Activated CD8-positive, alpha-beta T cell treated with anti-CD3 and anti-CD28 coated beads, Interleukin-2, amount 10 ng/mL, durations not matched to agents 7 days and 5 days (primary cell): ENCODE measurements around the gene CXorf51B. TPM values are rescaled to one million over a fixed set of nuclear protein-coding genes. Genes with fewer than 3 reads are reported as not detected.
"Not testable (repeated sequence)": the region's sequence is repeated elsewhere in the genome, so short reads cannot be mapped to it uniquely, and the experiment has no call there.

Source experiments
- ATAC-seq: fragments of 150-1000 bp; cut with Tn5 transposase; one replicate; pipeline ENCODE4 v1.10.0; 2021; ENCODE audit warnings: moderate library complexity
- CTCF ChIA-PET: fragments of 350-600 bp; sonication (Branson Sonifier 250); formaldehyde crosslinking; loops from one replicate; lab custom pipeline; 2021; ENCODE audit warnings: antibody characterized with exemption; lab: Charles Lee
- POLR2A ChIA-PET: fragments of 350-600 bp; sonication (Branson Sonifier 250); formaldehyde crosslinking; loops from one replicate; lab custom pipeline; 2021; ENCODE audit warnings: antibody characterized with exemption; lab: Charles Lee
- DNase-seq: peaks from one replicate; pipeline ENCODE4 v3.0.0-alpha.2; 2020
- H3K27ac Mint-ChIP-seq: one replicate; pipeline ENCODE4 v1.8.0; 2021; ENCODE audit warnings: mild to moderate bottlenecking, mixed read lengths
- H3K27me3 Mint-ChIP-seq: one replicate; pipeline ENCODE4 v1.8.0; 2021; ENCODE audit warnings: low read depth, mixed read lengths
- H3K36me3 Mint-ChIP-seq: one replicate; pipeline ENCODE4 v1.8.0; 2021; ENCODE audit warnings: low read depth, mixed read lengths
- H3K4me1 Mint-ChIP-seq: one replicate; pipeline ENCODE4 v1.8.0; 2021; ENCODE audit warnings: low read depth, mixed read lengths
- H3K4me3 Mint-ChIP-seq: one replicate; pipeline ENCODE4 v1.8.0; 2021; ENCODE audit warnings: mild to moderate bottlenecking, mixed read lengths
- H3K9me3 Mint-ChIP-seq: one replicate; pipeline ENCODE4 v1.8.0; 2022; ENCODE audit warnings: mixed read lengths; ENCODE audit not compliant: insufficient read depth
- total RNA-seq, 2 experiments: library from RNA; stranded (reverse); gene quantifications; one replicate each; pipeline ENCODE4 v1.2.3, GENCODE V29; 2021

CXorf51B gene
- not detected for total RNA-seq

GRCh38 chrX:146809471-146809870, at the start of gene CXorf51B:
TSS of gene CXorf51B (plus strand) at chrX:146809771. CDS start at chrX:146809792, 21 bp downstream.
- H3K9me3 Mint-ChIP-seq, DNase-seq, CTCF ChIA-PET, H3K36me3 Mint-ChIP-seq, H3K4me1 Mint-ChIP-seq, H3K27me3 Mint-ChIP-seq, H3K4me3 Mint-ChIP-seq, H3K27ac Mint-ChIP-seq, ATAC-seq, POLR2A ChIA-PET: not testable (repeated sequence)

GRCh38 chrX:146814644-146815043, 5.1 kb downstream of the CXorf51B start, which contains the start of gene CXorf51A:
TSS of gene CXorf51A (minus strand) at chrX:146814744. CDS start at chrX:146814723, 21 bp downstream.
- CTCF ChIA-PET, ATAC-seq, H3K27me3 Mint-ChIP-seq, DNase-seq, H3K4me3 Mint-ChIP-seq, H3K27ac Mint-ChIP-seq, POLR2A ChIA-PET, H3K9me3 Mint-ChIP-seq, H3K4me1 Mint-ChIP-seq, H3K36me3 Mint-ChIP-seq: not testable (repeated sequence)

GRCh38 chrX:146831994-146832393, 22.4 kb downstream of the CXorf51B start:
- ATAC-seq, result no peak
- no peaks in the 10 kb centered on the region for H3K9me3 Mint-ChIP-seq
- ChIA-PET CTCF (no interaction called here), POLR2A (no interaction called here)
- DNase-seq, result no peak
- no peak overlapping the region for H3K27ac Mint-ChIP-seq
- no peaks in the 10 kb centered on the region for H3K36me3 Mint-ChIP-seq
- no peak overlapping the region for H3K4me3 Mint-ChIP-seq
- H3K27me3 Mint-ChIP-seq, result no peaks in the 10 kb centered on the region
- H3K4me1 Mint-ChIP-seq, result no peaks in the 10 kb centered on the region

GRCh38 chrX:146854281-146854680, 44.7 kb downstream of the CXorf51B start:
- no peak for ATAC-seq
- Mint-ChIP-seq H3K27me3 (no peaks in the 10 kb centered on the region), H3K4me1 (no peaks in the 10 kb centered on the region), H3K9me3 (no peaks in the 10 kb centered on the region), H3K36me3 (no peaks in the 10 kb centered on the region), H3K4me3 (no peak overlapping the region), H3K27ac (no peak overlapping the region)
- DNase-seq, result no peak
- ChIA-PET CTCF (no interaction called here), POLR2A (no interaction called here)

Other genes with a start within 250 kb of the CXorf51B start
- not detected for gene CXorf51A, start 5.0 kb downstream of the CXorf51B start, total RNA-seq